T-helper 2 cell treated with Interferon-gamma antibody and Interleukin-4, amounts not matched to agents 5 μg/mL and 100 μg/mL, for 36 hours (primary cell): Measurements from ENCODE around the gene NXPH1.

Experiments used
- DNase-seq: peaks from one replicate; pipeline ENCODE4 v3.0.0; 2021; ENCODE audit warnings: low spot score
- H3K27ac Mint-ChIP-seq: one replicate; pipeline ENCODE4 v1.8.0; 2021; ENCODE audit warnings: mild to moderate bottlenecking, mixed read lengths
- H3K27me3 Mint-ChIP-seq: one replicate; pipeline ENCODE4 v1.8.0; 2021; ENCODE audit warnings: low read depth, mixed read lengths
- H3K36me3 Mint-ChIP-seq: one replicate; pipeline ENCODE4 v1.8.0; 2021; ENCODE audit warnings: low read depth, mixed read lengths
- H3K4me1 Mint-ChIP-seq: one replicate; pipeline ENCODE4 v1.8.0; 2021; ENCODE audit warnings: low read depth, mixed read lengths
- H3K4me3 Mint-ChIP-seq: one replicate; pipeline ENCODE4 v1.8.0; 2022; ENCODE audit warnings: mild to moderate bottlenecking, moderate library complexity, mixed read lengths
- H3K9me3 Mint-ChIP-seq: one replicate; pipeline ENCODE4 v1.8.0; 2021; ENCODE audit warnings: mixed read lengths

Gene NXPH1

GRCh38 chr7:8422177-8422576 is 11.2 kb upstream of the NXPH1 start:
- no peaks in the 10 kb centered on the region for H3K36me3 Mint-ChIP-seq
- H3K27ac Mint-ChIP-seq = no peak overlapping the region
- no peak for DNase-seq
- H3K27me3 Mint-ChIP-seq = peaks cover 2% of the 10 kb centered on the region
- no peak overlapping the region for H3K4me3 Mint-ChIP-seq
- H3K9me3 Mint-ChIP-seq = no peaks in the 10 kb centered on the region
- no peaks in the 10 kb centered on the region for H3K4me1 Mint-ChIP-seq

DNA sequence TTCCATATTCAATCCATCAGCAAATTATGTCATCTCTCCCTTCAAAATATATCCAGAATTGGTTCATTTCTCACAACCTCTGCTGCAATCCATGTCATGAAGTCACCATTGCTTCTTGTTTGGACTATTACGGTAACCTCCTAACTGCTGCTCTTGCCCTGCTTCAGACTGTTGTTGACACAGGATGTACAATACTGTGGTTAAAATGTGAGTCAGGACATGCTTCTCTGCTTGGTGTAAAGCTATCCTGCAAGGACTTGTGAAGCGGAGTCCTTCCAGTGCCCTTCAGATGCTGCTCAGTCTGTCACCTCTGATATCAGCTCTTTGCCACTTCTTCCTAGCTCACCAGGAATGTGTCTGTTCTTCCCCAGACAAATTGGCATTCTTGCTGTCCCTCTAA is 10.4 kb upstream of the NXPH1 start:
- Mint-ChIP-seq H3K4me3 (no peak overlapping the region), H3K36me3 (no peaks in the 10 kb centered on the region), H3K9me3 (no peaks in the 10 kb centered on the region), H3K27ac (no peak overlapping the region), H3K4me1 (no peaks in the 10 kb centered on the region), H3K27me3 (peaks cover 2% of the 10 kb centered on the region)
- no peak for DNase-seq

- no peak overlapping the region for H3K27ac Mint-ChIP-seq
- H3K4me3 Mint-ChIP-seq = no peak overlapping the region
- no peak for DNase-seq
- no peaks in the 10 kb centered on the region for H3K4me1 Mint-ChIP-seq
- no peaks in the 10 kb centered on the region for H3K27me3 Mint-ChIP-seq
- H3K9me3 Mint-ChIP-seq = no peaks in the 10 kb centered on the region
- no peaks in the 10 kb centered on the region for H3K36me3 Mint-ChIP-seq
Measured at GRCh38 chr7:8425223-8425622, 8.2 kb upstream of the NXPH1 start.

DNA sequence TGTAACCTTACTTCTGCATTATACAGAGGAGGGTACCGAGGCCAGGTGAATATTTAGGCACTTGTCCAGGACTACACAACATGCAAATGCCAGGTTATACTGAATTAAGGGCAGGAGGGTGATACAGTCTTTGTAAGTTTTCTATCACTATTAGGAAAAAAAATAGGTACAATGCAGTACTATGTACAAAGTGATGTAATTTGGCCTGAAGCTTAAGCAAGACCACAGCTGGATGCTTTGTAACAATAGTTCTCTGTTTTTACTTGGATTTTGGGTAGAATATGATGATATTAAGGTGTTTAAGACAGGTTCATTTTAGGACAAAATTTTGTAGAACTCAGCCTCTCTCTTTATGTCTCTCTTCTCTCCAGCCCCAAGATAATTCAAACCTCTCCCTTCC is 2.8 kb upstream of the NXPH1 start:
- H3K36me3 Mint-ChIP-seq = no peaks in the 10 kb centered on the region
- H3K27ac Mint-ChIP-seq = no peak overlapping the region
- DNase-seq = no peak
- H3K9me3 Mint-ChIP-seq = no peaks in the 10 kb centered on the region
- H3K27me3 Mint-ChIP-seq = peaks cover 40% of the 10 kb centered on the region
- H3K4me1 Mint-ChIP-seq = no peaks in the 10 kb centered on the region
- no peak overlapping the region for H3K4me3 Mint-ChIP-seq

GRCh38 chr7:8434290-8435002 is 1.0 kb downstream of the NXPH1 start:
- Mint-ChIP-seq H3K9me3 (no peaks in the 10 kb centered on the region), H3K4me3 (no peak overlapping the region)

DNA sequence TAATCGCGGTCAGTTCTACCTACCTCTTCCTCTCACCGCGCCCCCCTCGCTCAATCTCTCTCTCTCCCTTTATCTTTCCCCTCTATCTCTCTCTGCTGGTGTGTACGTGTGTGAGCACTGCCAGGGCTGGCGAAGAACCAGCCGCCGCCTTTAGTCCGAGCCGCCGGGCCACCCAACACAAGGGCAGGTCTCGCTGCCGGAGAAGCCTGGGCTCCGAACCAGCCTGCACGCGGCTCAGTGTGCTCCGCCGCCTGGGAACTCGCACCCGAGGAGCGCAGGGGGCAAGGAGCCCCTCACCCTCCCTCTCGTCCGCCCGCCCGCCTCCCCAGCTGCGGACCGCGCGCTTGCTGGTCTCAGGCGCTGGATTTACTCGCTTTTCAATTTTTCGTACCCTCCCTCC is 1.7 kb downstream of the NXPH1 start:
- DNase-seq = no peak
- Mint-ChIP-seq H3K4me3 (no peak overlapping the region), H3K4me1 (peaks cover 4% of the 10 kb centered on the region), H3K9me3 (no peaks in the 10 kb centered on the region), H3K27me3 (peaks cover 78% of the 10 kb centered on the region), H3K36me3 (no peaks in the 10 kb centered on the region), H3K27ac (peak overlapping the region; percentile 32)

More at GRCh38 chr7:8434290-8435002, 1.0 kb downstream of the NXPH1 start:
- peak overlapping the region; percentile 20 for H3K27ac Mint-ChIP-seq
- H3K27me3 Mint-ChIP-seq = peaks cover 72% of the 10 kb centered on the region
- peaks cover 4% of the 10 kb centered on the region for H3K4me1 Mint-ChIP-seq
- no peaks in the 10 kb centered on the region for H3K36me3 Mint-ChIP-seq
- no peak for DNase-seq

DNA sequence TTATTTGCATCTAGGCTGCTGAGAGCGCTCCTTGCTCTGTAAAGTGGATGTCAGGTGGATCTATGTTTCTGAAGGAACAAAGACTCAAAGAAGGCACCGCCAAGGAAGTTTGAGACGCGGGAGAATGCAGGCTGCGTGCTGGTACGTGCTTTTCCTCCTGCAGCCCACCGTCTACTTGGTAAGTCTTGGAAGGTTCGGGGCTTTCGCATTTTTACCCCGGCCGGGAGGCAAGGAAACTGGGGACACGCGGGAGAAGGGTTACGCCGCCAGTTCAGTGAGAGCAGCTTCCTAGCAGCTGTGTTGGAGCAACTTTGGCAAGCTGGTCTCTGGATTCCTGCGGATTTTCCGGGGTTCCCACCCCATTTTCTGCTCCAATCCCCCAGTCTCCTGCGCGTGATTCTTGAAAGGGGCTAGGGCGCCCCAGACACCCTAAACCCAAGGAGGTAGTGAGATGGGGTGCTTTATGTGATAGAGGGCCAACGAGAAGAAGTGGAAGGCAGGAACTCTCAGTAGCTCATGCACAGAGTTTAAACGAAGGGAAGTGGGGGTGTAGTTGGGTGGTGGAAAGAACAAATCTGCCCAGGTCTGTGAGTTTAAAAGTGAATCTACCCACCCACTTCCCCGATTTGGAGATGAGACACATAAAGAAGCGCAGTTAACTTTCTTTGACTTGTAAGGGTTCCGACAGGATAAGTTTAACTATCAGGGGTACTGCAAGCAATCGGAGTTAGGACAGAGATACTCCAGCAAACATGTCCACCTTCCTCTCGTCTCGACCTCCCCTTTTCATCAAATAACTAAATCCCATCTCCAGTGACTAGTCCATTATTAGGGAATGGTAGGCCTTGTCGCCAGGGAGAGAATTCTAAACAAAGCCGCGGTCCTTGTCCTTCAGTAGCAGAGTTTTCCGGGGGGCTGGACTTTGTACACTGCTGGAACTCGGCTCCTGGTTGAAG is 2.5 kb downstream of the NXPH1 start:
- Mint-ChIP-seq H3K9me3 (no peaks in the 10 kb centered on the region), H3K27ac (peak overlapping the region; percentile 32), H3K36me3 (no peaks in the 10 kb centered on the region), H3K4me1 (peaks cover 4% of the 10 kb centered on the region), H3K27me3 (peaks cover 84% of the 10 kb centered on the region), H3K4me3 (no peak overlapping the region)
- no peak for DNase-seq

DNA sequence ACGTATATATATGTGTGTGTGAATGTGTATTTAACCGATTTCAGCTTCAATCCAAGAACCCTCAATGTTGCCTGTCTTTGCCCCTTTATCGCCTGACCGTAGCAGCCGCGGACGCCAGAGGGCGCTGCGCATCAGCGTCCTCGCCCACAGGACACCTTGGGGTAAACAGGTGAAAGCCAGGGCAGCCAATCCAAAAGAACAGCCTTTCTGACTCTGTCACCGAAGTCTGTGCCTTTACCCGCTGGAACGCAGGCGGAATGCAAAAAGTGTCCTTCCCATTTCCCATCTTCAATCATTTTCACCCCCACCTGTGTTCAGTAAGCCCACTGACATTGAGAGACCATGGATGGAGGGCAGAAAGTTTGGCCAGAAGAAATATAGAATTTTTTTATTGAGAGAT is 3.6 kb downstream of the NXPH1 start:
- no peak overlapping the region for H3K27ac Mint-ChIP-seq
- DNase-seq = peak; percentile 44
- H3K4me3 Mint-ChIP-seq = no peak overlapping the region
- H3K4me1 Mint-ChIP-seq = peaks cover 4% of the 10 kb centered on the region
- H3K36me3 Mint-ChIP-seq = no peaks in the 10 kb centered on the region
- H3K27me3 Mint-ChIP-seq = peaks cover 88% of the 10 kb centered on the region
- no peaks in the 10 kb centered on the region for H3K9me3 Mint-ChIP-seq

DNA sequence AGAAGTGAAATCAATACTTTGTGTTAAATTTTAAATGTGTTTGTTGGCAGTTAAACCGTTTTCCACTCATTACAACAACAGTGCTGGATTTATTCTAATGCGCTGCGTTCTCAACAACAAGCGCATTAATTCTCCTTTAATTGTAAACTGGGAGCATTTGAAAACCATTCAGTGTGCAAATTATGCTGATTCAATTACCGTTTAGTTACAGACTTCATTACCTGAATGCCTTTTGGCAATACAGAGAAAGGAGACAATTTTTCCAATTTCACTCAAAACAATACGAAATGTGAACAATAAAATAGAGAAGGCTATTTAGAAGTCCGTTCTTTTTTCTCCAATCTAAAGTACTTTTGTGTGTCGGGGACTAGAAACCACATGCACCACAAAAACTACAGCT is 4.2 kb downstream of the NXPH1 start:
- H3K27ac Mint-ChIP-seq = no peak overlapping the region
- H3K4me1 Mint-ChIP-seq = peaks cover 6% of the 10 kb centered on the region
- no peak overlapping the region for H3K4me3 Mint-ChIP-seq
- H3K36me3 Mint-ChIP-seq = no peaks in the 10 kb centered on the region
- no peak for DNase-seq
- peaks cover 90% of the 10 kb centered on the region for H3K27me3 Mint-ChIP-seq
- no peaks in the 10 kb centered on the region for H3K9me3 Mint-ChIP-seq

DNA sequence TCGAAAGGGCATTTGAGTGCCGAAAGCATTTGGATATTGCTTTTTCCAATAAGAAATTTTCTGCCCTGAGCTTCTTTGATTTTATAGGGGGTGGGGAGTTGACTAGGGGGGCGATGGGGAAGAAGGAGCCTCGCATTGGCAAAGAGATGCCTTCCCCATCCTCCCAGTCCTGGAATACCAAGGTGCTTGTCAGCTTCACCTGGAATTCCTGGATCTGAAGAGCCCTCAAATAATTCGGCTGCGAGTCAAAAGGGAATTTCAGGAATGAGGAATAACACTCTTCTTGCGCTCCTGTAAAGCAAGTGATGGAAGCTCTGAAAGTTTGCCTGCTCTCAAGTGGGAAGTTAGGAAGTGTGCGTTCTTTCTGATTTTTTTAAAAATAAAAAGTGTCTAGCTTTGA is 7.3 kb downstream of the NXPH1 start:
- H3K36me3 Mint-ChIP-seq = peaks cover 3% of the 10 kb centered on the region
- DNase-seq = no peak
- no peak overlapping the region for H3K27ac Mint-ChIP-seq
- H3K4me3 Mint-ChIP-seq = no peak overlapping the region
- peaks cover 12% of the 10 kb centered on the region for H3K4me1 Mint-ChIP-seq
- peaks cover 85% of the 10 kb centered on the region for H3K27me3 Mint-ChIP-seq
- H3K9me3 Mint-ChIP-seq = peaks cover 3% of the 10 kb centered on the region

GRCh38 chr7:8441106-8441965 is 7.9 kb downstream of the NXPH1 start:
- Mint-ChIP-seq H3K4me1 (peaks cover 12% of the 10 kb centered on the region), H3K27me3 (peaks cover 78% of the 10 kb centered on the region)
- DNase-seq = no peak

DNA sequence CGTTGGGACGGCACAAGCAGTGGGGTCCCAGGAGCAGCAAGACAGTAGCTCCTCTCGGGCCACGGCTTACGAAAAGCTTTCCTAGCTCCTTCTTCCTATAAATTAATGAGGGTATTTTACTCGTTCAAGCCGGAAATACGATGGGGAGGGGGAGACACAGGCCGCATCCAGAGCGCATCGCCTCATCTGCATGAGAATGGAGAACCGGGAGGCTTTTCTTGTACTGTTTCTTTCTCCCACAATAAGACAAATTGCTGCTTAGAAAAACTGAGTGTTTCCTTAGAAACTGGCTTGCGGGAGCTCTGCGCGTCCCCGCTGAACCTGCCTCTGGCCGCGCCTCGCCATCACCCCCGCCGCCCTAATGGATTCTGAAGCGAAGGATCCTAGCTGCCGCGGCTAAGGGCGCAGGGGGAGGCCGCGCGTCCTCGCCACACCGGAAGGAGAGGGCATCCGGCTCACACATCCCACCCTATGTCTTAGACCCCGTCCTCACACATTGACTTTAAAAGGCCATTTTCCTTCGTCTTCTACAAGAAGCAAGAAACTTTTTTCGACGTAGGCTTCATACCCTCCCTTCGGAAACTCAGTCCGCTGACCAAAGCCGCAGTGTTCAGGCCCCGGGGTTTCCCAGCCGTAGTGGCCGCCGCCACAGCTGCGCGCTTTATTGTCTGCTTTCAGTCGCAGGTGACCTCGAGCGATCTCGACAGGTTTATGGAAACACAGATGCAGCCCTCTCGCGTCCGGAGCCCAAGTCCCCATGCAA is 8.8 kb downstream of the NXPH1 start:
- Mint-ChIP-seq H3K36me3 (peaks cover 3% of the 10 kb centered on the region), H3K4me3 (no peak overlapping the region), H3K27me3 (peaks cover 69% of the 10 kb centered on the region), H3K9me3 (peaks cover 3% of the 10 kb centered on the region), H3K4me1 (peaks cover 8% of the 10 kb centered on the region), H3K27ac (peak overlapping the region; percentile 49)
- no peak for DNase-seq

More at GRCh38 chr7:8441106-8441965, 7.9 kb downstream of the NXPH1 start:
- Mint-ChIP-seq H3K9me3 (peaks cover 3% of the 10 kb centered on the region), H3K36me3 (peaks cover 3% of the 10 kb centered on the region), H3K4me3 (no peak overlapping the region), H3K27ac (no peak overlapping the region)

- peaks cover 3% of the 10 kb centered on the region for H3K9me3 Mint-ChIP-seq
- peak overlapping the region; percentile 49 for H3K27ac Mint-ChIP-seq
- DNase-seq = peak; percentile 61
- H3K36me3 Mint-ChIP-seq = peaks cover 3% of the 10 kb centered on the region
- peaks cover 63% of the 10 kb centered on the region for H3K27me3 Mint-ChIP-seq
- no peak overlapping the region for H3K4me3 Mint-ChIP-seq
- H3K4me1 Mint-ChIP-seq = peaks cover 8% of the 10 kb centered on the region
Measured at GRCh38 chr7:8442814-8443304, 9.4 kb downstream of the NXPH1 start.
